BJ (cell line): ENCODE data around the gene GRB10. TPM values are rescaled to one million over a fixed set of nuclear protein-coding genes. Genes with fewer than 3 reads are reported as not detected.
"Not testable (repeated sequence)": the region's sequence is repeated elsewhere in the genome, so short reads cannot be mapped to it uniquely, and the experiment has no call there.

Source experiments
- CTCF ChIA-PET: fragments of 350-600 bp; formaldehyde crosslinking; extraction: SDS; loops from one replicate; lab custom pipeline; 2021; ENCODE audit warnings: antibody characterized with exemption, inconsistent platforms; lab: Yijun Ruan, JAX
- POLR2A ChIA-PET: fragments of 300-600 bp; sonication (Branson Sonifier 250); formaldehyde crosslinking; extraction: SDS; loops from one replicate; lab custom pipeline; 2021; ENCODE audit warnings: antibody characterized with exemption; lab: Charles Lee
- DNase-seq: peaks from one replicate; pipeline ENCODE4 v3.0.0-alpha.2; 2011; ENCODE audit warnings: low read depth
- H3K27me3 ChIP-seq: 2 replicates; pipeline ENCODE4 v1.6.0; 2011; ENCODE audit warnings: low read length; ENCODE audit not compliant: control insufficient read depth, insufficient read depth
- H3K36me3 ChIP-seq: 2 replicates; pipeline ENCODE4 v1.5.1; 2011; ENCODE audit warnings: low read length; ENCODE audit not compliant: control insufficient read depth, insufficient read depth
- H3K4me3 ChIP-seq: 2 replicates; pipeline ENCODE4 v1.5.1; 2011; ENCODE audit warnings: low read depth, mild to moderate bottlenecking, control low read depth, low read length
- polyA plus RNA-seq: library from polyadenylated mRNA; depleted of rRNA; stranded (reverse); fragments of >200 nt; gene quantifications from 2 replicates; pipeline ENCODE4 v1.2.3, GENCODE V29; 2011
- TF ChIP-seq, protein P1 (sequence below): IDR thresholded peaks from 2 replicates; pipeline ENCODE4 v1.5.1; 2011; ENCODE audit warnings: low read depth, mild to moderate bottlenecking, control low read depth, inconsistent platforms, low read length, moderate library complexity; ENCODE audit not compliant: insufficient read depth

The GRB10 gene
- polyA plus RNA-seq, 1 experiment: 8.5 TPM

- CTCF ChIA-PET: interaction anchor here (0.9 kb wide), 1 partner anchor 586 kb away, joined by 3 read pairs; no protein-coding TSS in a partner anchor
- H3K27me3 ChIP-seq: peaks cover 4% of the 10 kb centered on the region
- POLR2A ChIA-PET: no interaction called here
- no peaks in the 10 kb centered on the region for H3K36me3 ChIP-seq
- TF ChIP-seq, protein P1, sequence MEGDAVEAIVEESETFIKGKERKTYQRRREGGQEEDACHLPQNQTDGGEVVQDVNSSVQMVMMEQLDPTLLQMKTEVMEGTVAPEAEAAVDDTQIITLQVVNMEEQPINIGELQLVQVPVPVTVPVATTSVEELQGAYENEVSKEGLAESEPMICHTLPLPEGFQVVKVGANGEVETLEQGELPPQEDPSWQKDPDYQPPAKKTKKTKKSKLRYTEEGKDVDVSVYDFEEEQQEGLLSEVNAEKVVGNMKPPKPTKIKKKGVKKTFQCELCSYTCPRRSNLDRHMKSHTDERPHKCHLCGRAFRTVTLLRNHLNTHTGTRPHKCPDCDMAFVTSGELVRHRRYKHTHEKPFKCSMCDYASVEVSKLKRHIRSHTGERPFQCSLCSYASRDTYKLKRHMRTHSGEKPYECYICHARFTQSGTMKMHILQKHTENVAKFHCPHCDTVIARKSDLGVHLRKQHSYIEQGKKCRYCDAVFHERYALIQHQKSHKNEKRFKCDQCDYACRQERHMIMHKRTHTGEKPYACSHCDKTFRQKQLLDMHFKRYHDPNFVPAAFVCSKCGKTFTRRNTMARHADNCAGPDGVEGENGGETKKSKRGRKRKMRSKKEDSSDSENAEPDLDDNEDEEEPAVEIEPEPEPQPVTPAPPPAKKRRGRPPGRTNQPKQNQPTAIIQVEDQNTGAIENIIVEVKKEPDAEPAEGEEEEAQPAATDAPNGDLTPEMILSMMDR: no peak
- DNase-seq: no peak
- H3K4me3 ChIP-seq: no peak overlapping the region
Observed at GRCh38 chr7:50554431-50555322, 228.0 kb downstream of the GRB10 start.

GRCh38 chr7:50553973-50554372 lies 228.7 kb downstream of the GRB10 start:
- DNase-seq: no peak
- ChIA-PET POLR2A (no interaction called here), CTCF (no interaction called here)

DNA sequence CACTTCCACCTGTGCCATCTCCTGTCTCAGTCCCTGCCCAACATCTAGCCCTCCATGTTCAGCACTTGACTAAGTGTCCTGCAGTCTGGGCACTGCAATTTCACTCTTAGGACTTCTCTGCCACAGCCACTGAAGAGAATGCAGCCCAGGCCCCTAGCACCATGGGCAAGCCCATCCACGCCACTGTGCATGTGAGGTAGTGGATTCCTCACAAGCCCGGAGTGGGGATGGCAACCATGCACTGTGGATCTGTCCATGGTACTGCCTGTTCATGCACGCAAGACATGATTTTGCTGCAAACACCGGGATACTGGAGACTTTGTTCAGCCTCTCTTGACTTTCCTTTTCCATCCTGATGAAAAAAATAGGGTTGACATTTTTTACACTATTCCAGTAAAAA lies 229.8 kb downstream of the GRB10 start:
- H3K4me3 ChIP-seq: no peak overlapping the region
- POLR2A ChIA-PET: no interaction called here
- TF ChIP-seq, protein P1: no peak
- CTCF ChIA-PET: interaction anchor here (0.9 kb wide), 1 partner anchor 135 kb away, joined by 3 read pairs; no protein-coding TSS in a partner anchor
- peaks cover 3% of the 10 kb centered on the region for H3K27me3 ChIP-seq
- DNase-seq: no peak
- no peaks in the 10 kb centered on the region for H3K36me3 ChIP-seq

More at GRCh38 chr7:50553973-50554372, 228.7 kb downstream of the GRB10 start:
- no peak overlapping the region for H3K4me3 ChIP-seq
- no peaks in the 10 kb centered on the region for H3K36me3 ChIP-seq
- TF ChIP-seq, protein P1: no peak
- peaks cover 2% of the 10 kb centered on the region for H3K27me3 ChIP-seq

GRCh38 chr7:50552139-50552538 lies 230.6 kb downstream of the GRB10 start:
- POLR2A ChIA-PET: no interaction called here
- CTCF ChIA-PET: interaction anchor here (0.9 kb wide), 1 partner anchor 134 kb away, joined by 3 read pairs; no protein-coding TSS in a partner anchor
- TF ChIP-seq, protein P1: no peak
- Histone ChIP-seq H3K4me3 (no peak overlapping the region), H3K27me3 (peaks cover 3% of the 10 kb centered on the region), H3K36me3 (no peaks in the 10 kb centered on the region)
- no peak for DNase-seq

- H3K36me3 ChIP-seq, POLR2A ChIA-PET, DNase-seq, H3K4me3 ChIP-seq, H3K27me3 ChIP-seq: not testable (repeated sequence)
- CTCF ChIA-PET: interaction anchor here (1.0 kb wide), 1 partner anchor 78 kb away, joined by 3 read pairs; no protein-coding TSS in a partner anchor
Observed at GRCh38 chr7:50545613-50546012, 237.1 kb downstream of the GRB10 start.
